PC-9 (cell line): ENCODE results near the gene AIF1. TPM values are rescaled to one million over a fixed set of nuclear protein-coding genes. Genes with fewer than 3 reads are reported as not detected.

Experiments used
- Bru-seq: library from RNA; stranded (reverse); fragments of 400-500 nt; gene quantifications from one replicate; lab custom pipeline; 2021; lab: Mats Ljungman, UMichigan
- BruChase-seq, 2 experiments: library from RNA; stranded (reverse); fragments of 400-500 nt; gene quantifications; one replicate each; lab custom pipeline; 2021; lab: Mats Ljungman, UMichigan
- BruUV-seq: library from RNA; stranded (reverse); fragments of 400-500 nt; replicated peaks from 2 replicates; lab custom pipeline; 2021; lab: Mats Ljungman, UMichigan
- CTCF ChIA-PET: fragments of 300-600 bp; sonication (Branson Sonifier 250); formaldehyde crosslinking; loops from one replicate; lab custom pipeline; 2022; ENCODE audit warnings: antibody characterized with exemption; lab: Charles Lee
- POLR2A ChIA-PET: fragments of 300-600 bp; sonication (Branson Sonifier 250); formaldehyde crosslinking; loops from one replicate; lab custom pipeline; 2022; ENCODE audit warnings: antibody characterized with exemption; ENCODE audit not compliant: unreplicated experiment; lab: Charles Lee
- DNase-seq, 2 experiments: peaks; one replicate each; pipeline versions ENCODE4 v3.0.0 to v3.0.0-alpha.2; 2015 to 2022; ENCODE audit warnings: mixed read lengths in 1 of 2
- H2AFZ ChIP-seq: fragments of 200-600 bp; sonication (generic); 2 replicates; pipeline ENCODE4 v1.8.1; 2017; ENCODE audit warnings: antibody characterized with exemption
- H3F3A ChIP-seq: fragments of 200-600 bp; sonication (generic); 2 replicates; pipeline ENCODE4 v1.8.1; 2017; ENCODE audit warnings: antibody characterized with exemption, mild to moderate bottlenecking, low read depth; ENCODE audit not compliant: insufficient read depth
- H3K27ac ChIP-seq: fragments of 200-600 bp; sonication (generic); 2 replicates; pipeline ENCODE4 v1.6.1; 2016; ENCODE audit warnings: mixed run types
- H3K27me3 ChIP-seq: fragments of 200-600 bp; sonication (generic); 2 replicates; pipeline ENCODE4 v1.6.1; 2016; ENCODE audit warnings: low read depth, mixed run types; ENCODE audit not compliant: insufficient read depth
- H3K36me3 ChIP-seq: fragments of 200-600 bp; sonication (generic); 2 replicates; pipeline ENCODE4 v1.6.1; 2016; ENCODE audit warnings: low read depth, mixed run types
- H3K4me1 ChIP-seq: fragments of 200-600 bp; sonication (generic); replicated peaks from 2 replicates; pipeline ENCODE4 v1.6.1; 2016; ENCODE audit warnings: mixed run types; ENCODE audit not compliant: insufficient read depth
- H3K4me2 ChIP-seq: fragments of 200-600 bp; sonication (generic); 2 replicates; pipeline ENCODE4 v1.6.1; 2017; ENCODE audit warnings: mixed run types
- H3K4me3 ChIP-seq: fragments of 200-600 bp; sonication (generic); 2 replicates; pipeline ENCODE4 v1.6.1; 2016; ENCODE audit warnings: mixed run types
- H3K79me2 ChIP-seq: fragments of 200-600 bp; sonication (generic); 2 replicates; pipeline ENCODE4 v1.6.1; 2017; ENCODE audit warnings: low read depth, mixed run types
- H3K9me2 ChIP-seq: fragments of 200-600 bp; sonication (generic); 2 replicates; pipeline ENCODE4 v1.8.1; 2017; ENCODE audit warnings: mild to moderate bottlenecking; ENCODE audit not compliant: insufficient read depth
- H3K9me3 ChIP-seq: fragments of 200-600 bp; sonication (generic); 2 replicates; pipeline ENCODE4 v1.8.1; 2016; ENCODE audit warnings: low read depth; ENCODE audit not compliant: insufficient read depth
- H4K20me1 ChIP-seq: fragments of 200-600 bp; sonication (generic); 2 replicates; pipeline ENCODE4 v1.8.1; 2017; ENCODE audit not compliant: insufficient read depth
- EZH2 ChIP-seq: fragments of 200-600 bp; sonication (generic); IDR thresholded peaks from 2 replicates; pipeline ENCODE4 v1.8.0; 2017; ENCODE audit warnings: antibody characterized with exemption, low read depth
- intact Hi-C: fragments of 100-400 bp; cut with micrococcal nuclease; formaldehyde crosslinking; loops from one replicate; pipeline ENCODE4 v1.10.0; 2022; ENCODE audit not compliant: unreplicated experiment
- long read RNA-seq: library from polyadenylated mRNA; stranded (forward); transcript quantifications from one replicate; pipeline ENCODE4 v2.0.0, GENCODE V29; 2022
- total RNA-seq: library from RNA; stranded (reverse); gene quantifications from 2 replicates; pipeline ENCODE4 v1.2.3, GENCODE V29; 2021
- TF ChIP-seq, protein P1 (sequence below): fragments of 200-600 bp; sonication (generic); conservative IDR thresholded peaks from 2 replicates; pipeline ENCODE4 v1.6.1; 2017; ENCODE audit warnings: mixed run types, antibody characterized with exemption, mild to moderate bottlenecking, moderate library complexity

AIF1 gene
- total RNA-seq, result not detected in 2 replicates
- Bru-seq, nascent RNA, result not detected
- not detected for BruChase-seq, experiment 1, labeled RNA remaining after a 2-hour chase
- not detected for BruChase-seq, experiment 2, labeled RNA remaining after a 6-hour chase
- long read RNA-seq, result 0 reads

DNA sequence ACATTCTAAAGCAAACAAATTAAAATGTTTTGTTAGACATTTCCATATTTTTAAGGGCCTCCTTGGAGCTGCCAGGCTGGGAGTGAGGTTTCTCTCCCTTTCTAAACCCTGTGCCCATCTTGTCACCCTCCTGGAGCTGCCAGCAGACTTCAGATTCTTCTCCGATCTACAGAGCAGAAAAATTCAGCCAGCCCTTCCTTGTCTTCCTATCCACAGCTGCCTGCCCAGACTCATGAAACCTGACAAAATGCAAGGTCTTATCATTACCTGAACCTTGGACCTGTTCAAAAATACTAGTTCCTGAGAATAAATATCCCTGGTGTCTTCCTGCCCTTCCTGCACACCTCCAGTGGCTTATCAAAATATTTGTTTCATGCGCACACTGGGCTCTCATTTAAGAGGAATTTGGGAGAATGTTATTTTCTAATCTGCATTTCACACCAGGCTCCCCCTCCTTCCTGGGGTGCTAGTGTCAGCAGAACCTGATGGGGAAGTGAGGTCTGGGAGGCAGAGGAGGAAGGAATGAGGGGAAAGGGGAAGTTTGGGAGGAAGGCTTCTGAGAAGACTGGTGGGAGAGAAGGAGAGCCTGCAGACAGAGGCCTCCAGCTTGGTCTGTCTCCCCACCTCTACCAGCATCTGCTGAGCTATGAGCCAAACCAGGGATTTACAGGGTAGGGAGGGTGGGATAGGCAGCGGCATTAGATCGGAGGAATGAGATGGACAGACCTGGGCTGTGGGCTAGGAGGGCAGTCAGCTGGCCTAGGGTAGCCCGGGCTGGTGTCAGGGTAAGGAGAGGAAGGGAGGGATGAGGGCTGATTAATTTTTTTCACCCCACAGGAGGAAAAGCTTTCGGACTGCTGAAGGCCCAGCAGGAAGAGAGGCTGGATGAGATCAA lies at the start of gene AIF1:
TSS of gene AIF1 (plus strand) at position 551 of the 895 bp plus-strand sequence. CDS start at position 647, 96 bp downstream.
- TF ChIP-seq, protein P1, sequence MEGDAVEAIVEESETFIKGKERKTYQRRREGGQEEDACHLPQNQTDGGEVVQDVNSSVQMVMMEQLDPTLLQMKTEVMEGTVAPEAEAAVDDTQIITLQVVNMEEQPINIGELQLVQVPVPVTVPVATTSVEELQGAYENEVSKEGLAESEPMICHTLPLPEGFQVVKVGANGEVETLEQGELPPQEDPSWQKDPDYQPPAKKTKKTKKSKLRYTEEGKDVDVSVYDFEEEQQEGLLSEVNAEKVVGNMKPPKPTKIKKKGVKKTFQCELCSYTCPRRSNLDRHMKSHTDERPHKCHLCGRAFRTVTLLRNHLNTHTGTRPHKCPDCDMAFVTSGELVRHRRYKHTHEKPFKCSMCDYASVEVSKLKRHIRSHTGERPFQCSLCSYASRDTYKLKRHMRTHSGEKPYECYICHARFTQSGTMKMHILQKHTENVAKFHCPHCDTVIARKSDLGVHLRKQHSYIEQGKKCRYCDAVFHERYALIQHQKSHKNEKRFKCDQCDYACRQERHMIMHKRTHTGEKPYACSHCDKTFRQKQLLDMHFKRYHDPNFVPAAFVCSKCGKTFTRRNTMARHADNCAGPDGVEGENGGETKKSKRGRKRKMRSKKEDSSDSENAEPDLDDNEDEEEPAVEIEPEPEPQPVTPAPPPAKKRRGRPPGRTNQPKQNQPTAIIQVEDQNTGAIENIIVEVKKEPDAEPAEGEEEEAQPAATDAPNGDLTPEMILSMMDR, result no peak
- TF ChIP-seq EZH2, result no peak
- Histone ChIP-seq H3K9me3 (no peaks in the 10 kb centered on the region), H2AFZ (no peak within 1 kb of the TSS), H3K27me3 (no peaks in the 10 kb centered on the region), H3K4me1 (peaks cover 10% of the 10 kb centered on the region; the same call in 1 of the 2 replicates), H3K4me3 (no peak within 1 kb of the TSS), H3K27ac (no peak within 1 kb of the TSS), H3K79me2 (no peaks in the 10 kb centered on the region), H3F3A (peaks cover 6% of the 10 kb centered on the region; the same call in 1 of the 2 replicates), H3K36me3 (no peaks in the 10 kb centered on the region), H4K20me1 (no peaks in the 10 kb centered on the region), H3K9me2 (no peaks in the 10 kb centered on the region), H3K4me2 (no peak within 1 kb of the TSS)
- POLR2A ChIA-PET, result interaction anchor here (0.7 kb wide), 1 partner anchor 14 kb away, joined by 3 read pairs; no protein-coding TSS in a partner anchor
- intact Hi-C loops, result no loop called here
- CTCF ChIA-PET, result interaction anchor here (0.7 kb wide), 1 partner anchor 900 kb away, joined by 3 read pairs; no protein-coding TSS in a partner anchor
- BruUV-seq, result no TSS peak
- no peak for DNase-seq

DNA sequence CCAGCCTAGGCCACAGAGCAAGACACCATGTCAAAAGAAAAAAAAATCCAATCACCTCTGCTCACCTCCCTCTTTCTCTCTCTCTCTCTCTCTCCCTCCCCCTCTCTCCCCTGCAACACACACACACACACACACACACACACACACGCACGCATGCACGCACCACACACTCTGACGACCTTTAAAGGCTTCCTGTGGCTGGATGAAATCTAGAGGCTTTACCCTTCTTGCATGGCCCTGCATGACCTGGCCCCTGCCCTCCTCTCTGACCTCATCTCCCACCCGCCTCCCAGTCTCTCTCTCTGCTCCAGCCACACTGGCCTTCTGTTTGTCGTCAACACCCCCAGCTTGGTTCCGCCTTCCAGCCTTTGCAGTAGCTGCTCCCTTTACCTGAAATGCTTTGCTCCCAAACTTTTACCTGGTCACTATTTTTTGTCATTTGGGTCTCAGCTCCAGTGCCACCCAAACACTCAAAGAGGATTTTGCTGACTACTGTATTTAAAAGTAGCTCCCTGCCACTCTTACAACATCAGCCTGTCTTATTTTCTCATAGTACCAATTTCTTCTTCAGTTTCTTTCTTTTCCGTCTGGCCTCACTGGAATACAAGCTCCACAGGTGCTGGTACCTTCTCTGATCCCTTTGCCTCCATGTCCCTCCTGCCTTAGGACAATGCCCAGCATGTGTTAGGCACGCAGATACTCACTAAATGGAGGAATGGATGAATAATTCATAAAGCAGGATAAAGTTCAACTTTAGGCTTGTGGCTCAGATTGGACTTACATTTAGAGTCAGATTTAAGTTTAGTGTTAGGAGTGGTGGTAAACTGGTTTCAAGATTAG lies 47.3 kb upstream of the AIF1 start:
- ChIA-PET POLR2A (interaction anchor here (0.6 kb wide), 1 partner anchor 260 kb away, joined by 3 read pairs; no protein-coding TSS in a partner anchor), CTCF (no interaction called here)
- Histone ChIP-seq H3K4me2 (no peak overlapping the region), H3K4me3 (no peak overlapping the region), H3K4me1 (no peaks in the 10 kb centered on the region), H3K9me3 (no peaks in the 10 kb centered on the region), H3K9me2 (no peaks in the 10 kb centered on the region), H3K79me2 (no peaks in the 10 kb centered on the region), H3K36me3 (no peaks in the 10 kb centered on the region), H3K27ac (no peak overlapping the region), H3K27me3 (no peaks in the 10 kb centered on the region), H3F3A (no peaks in the 10 kb centered on the region), H4K20me1 (no peaks in the 10 kb centered on the region), H2AFZ (no peak overlapping the region)
- intact Hi-C loops, result no loop called here
- no peak for DNase-seq
- TF ChIP-seq, protein P1, result no peak
- no peak for TF ChIP-seq EZH2
- BruUV-seq, result no TSS peak

DNA sequence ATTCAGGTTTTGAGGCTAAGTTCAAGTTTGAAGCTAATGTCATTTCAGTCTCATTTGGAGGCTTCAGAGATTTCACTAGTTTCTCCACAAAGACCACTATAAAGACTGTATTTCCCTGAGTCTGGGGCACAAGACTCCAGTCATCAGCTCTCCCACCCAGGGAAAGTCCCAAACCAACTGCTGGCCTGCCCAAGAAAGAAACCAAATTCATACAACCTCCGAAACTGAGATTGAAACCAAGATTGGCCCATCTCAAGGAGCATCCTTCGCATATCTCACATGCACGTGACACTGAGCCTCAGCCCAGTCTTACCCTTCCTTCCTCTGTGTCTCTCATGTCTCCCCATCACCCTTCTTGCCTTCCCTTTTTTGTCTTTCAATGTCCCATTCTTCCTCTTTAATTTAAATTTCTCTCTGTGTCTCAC lies 46.5 kb upstream of the AIF1 start:
- no TSS peak for BruUV-seq
- intact Hi-C loops, result no loop called here
- Histone ChIP-seq H3K9me3 (no peaks in the 10 kb centered on the region), H4K20me1 (no peaks in the 10 kb centered on the region), H3K9me2 (no peaks in the 10 kb centered on the region), H3K4me2 (no peak overlapping the region), H3K79me2 (no peaks in the 10 kb centered on the region), H3K27ac (no peak overlapping the region), H2AFZ (no peak overlapping the region), H3K27me3 (no peaks in the 10 kb centered on the region), H3K36me3 (no peaks in the 10 kb centered on the region), H3K4me1 (no peaks in the 10 kb centered on the region), H3K4me3 (no peak overlapping the region), H3F3A (no peaks in the 10 kb centered on the region)
- TF ChIP-seq, protein P1, result no peak
- TF ChIP-seq EZH2, result no peak
- CTCF ChIA-PET, result no interaction called here
- DNase-seq, result no peak
- POLR2A ChIA-PET, result interaction anchor here (0.6 kb wide), 1 partner anchor 259 kb away, joined by 3 read pairs; no protein-coding TSS in a partner anchor
